ENCODE results near the gene KMT2D.
A peak's percentile ranks its signal among the peaks of the same experiment; 100 is the strongest.
"Not testable (repeated sequence)": the region's sequence is repeated elsewhere in the genome, so short reads cannot be mapped to it uniquely, and the experiment has no call there.

KMT2D gene

GRCh38 chr12:49066120-49066519 is 5.5 kb upstream of the KMT2D start:
- H3K27me3 ChIP-seq (ENCODE audit: insufficient read depth, low read depth, severe bottlenecking): no peaks in the 10 kb centered on the region
- TF ChIP-seq CTCF (IDR thresholded peaks at IDR 0.05; ENCODE audit: low read depth, low read length): no peak

GRCh38 chr12:49064767-49065152 is 4.2 kb upstream of the KMT2D start:
- H3K4me3 ChIP-seq (ENCODE audit: low read depth, low read length): no peak overlapping the region
- no peak for TF ChIP-seq CTCF (IDR thresholded peaks at IDR 0.05; ENCODE audit: low read depth, low read length)
- no peaks in the 10 kb centered on the region for H3K27me3 ChIP-seq (ENCODE audit: insufficient read depth, low read depth, severe bottlenecking)
- H3K9me3 ChIP-seq (ENCODE audit: severe bottlenecking): no peaks in the 10 kb centered on the region
- no peak overlapping the region for H3K27ac ChIP-seq
- no peak for DNase-seq
- H3K36me3 ChIP-seq: peaks cover 12% of the 10 kb centered on the region

More at GRCh38 chr12:49066120-49066519, 5.5 kb upstream of the KMT2D start:
- H3K27ac ChIP-seq: no peak overlapping the region
- no peaks in the 10 kb centered on the region for H3K9me3 ChIP-seq (ENCODE audit: severe bottlenecking)
- peaks cover 8% of the 10 kb centered on the region for H3K36me3 ChIP-seq
- DNase-seq: no peak
- no peak overlapping the region for H3K4me3 ChIP-seq (ENCODE audit: low read depth, low read length)

GRCh38 chr12:49061916-49062315 is 1.3 kb upstream of the KMT2D start:
- H3K4me3 ChIP-seq (ENCODE audit: low read depth, low read length); H3K27me3 ChIP-seq (ENCODE audit: insufficient read depth, low read depth, severe bottlenecking); H3K27ac ChIP-seq; H3K9me3 ChIP-seq (ENCODE audit: severe bottlenecking); DNase-seq: not testable (repeated sequence)
- peaks cover 30% of the 10 kb centered on the region for H3K36me3 ChIP-seq

GRCh38 chr12:49061157-49061650 is 610 bp upstream of the KMT2D start:
- no peak for TF ChIP-seq CTCF (IDR thresholded peaks at IDR 0.05; ENCODE audit: low read depth, low read length)
- Histone ChIP-seq H3K36me3 (peaks cover 26% of the 10 kb centered on the region), H3K27me3 (ENCODE audit: insufficient read depth, low read depth, severe bottlenecking) (no peaks in the 10 kb centered on the region), H3K4me3 (ENCODE audit: low read depth, low read length) (peak overlapping the region; percentile 93), H3K9me3 (ENCODE audit: severe bottlenecking) (no peaks in the 10 kb centered on the region), H3K27ac (peak overlapping the region; percentile 100)
- no peak for DNase-seq

GRCh38 chr12:49059299-49060171 is 1.1 kb downstream of the KMT2D start:
- Histone ChIP-seq H3K9me3 (ENCODE audit: severe bottlenecking) (no peaks in the 10 kb centered on the region), H3K4me3 (ENCODE audit: low read depth, low read length) (peak overlapping the region; percentile 93), H3K27ac (peak overlapping the region; percentile 100), H3K27me3 (ENCODE audit: insufficient read depth, low read depth, severe bottlenecking) (no peaks in the 10 kb centered on the region), H3K36me3 (peaks cover 38% of the 10 kb centered on the region)
- TF ChIP-seq CTCF (IDR thresholded peaks at IDR 0.05; ENCODE audit: low read depth, low read length): no peak
- DNase-seq: peak; percentile 21

- no peak for DNase-seq
- no peak for TF ChIP-seq CTCF (IDR thresholded peaks at IDR 0.05; ENCODE audit: low read depth, low read length)
- Histone ChIP-seq H3K4me3 (ENCODE audit: low read depth, low read length) (peak overlapping the region; percentile 93), H3K9me3 (ENCODE audit: severe bottlenecking) (no peaks in the 10 kb centered on the region), H3K27ac (peak overlapping the region; percentile 100), H3K27me3 (ENCODE audit: insufficient read depth, low read depth, severe bottlenecking) (no peaks in the 10 kb centered on the region), H3K36me3 (peaks cover 43% of the 10 kb centered on the region)
Observed at GRCh38 chr12:49059045-49059298, 1.6 kb downstream of the KMT2D start.

Data from WERI-Rb-1 (cell line).